ENCODE data around the gene SDR42E1.
A peak's percentile ranks its signal among the peaks of the same experiment; 100 is the strongest.

The SDR42E1 gene

DNA sequence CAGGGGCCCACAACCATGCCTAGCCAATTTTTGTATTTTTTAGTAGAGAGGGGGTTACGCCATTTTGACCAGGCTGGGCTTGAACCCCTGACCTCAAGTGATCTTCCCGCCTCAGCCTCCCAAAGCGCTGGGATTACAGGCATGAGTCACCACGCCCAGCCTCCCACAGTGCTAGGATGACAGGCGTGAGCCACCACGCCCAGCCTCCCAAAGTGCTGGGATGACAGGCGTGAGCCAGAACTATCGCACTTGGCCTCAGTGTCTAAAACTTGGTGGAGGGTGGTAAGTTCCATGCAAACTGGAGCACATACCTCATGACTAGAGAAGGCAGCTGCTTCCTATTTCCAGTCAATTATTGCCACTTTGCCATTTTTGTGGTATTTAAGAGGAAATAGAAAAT is 30.9 kb upstream of the SDR42E1 start:
- ChIA-PET CTCF (interaction anchor here (0.7 kb wide), 1 partner anchor 86 kb away, joined by 3 read pairs; no protein-coding TSS in a partner anchor), POLR2A (ENCODE audit: low non-redundant PET) (no interaction called here)
- DNase-seq (ENCODE audit: low spot score) = no peak
- no peak overlapping the region for H3K27ac ChIP-seq
- TF ChIP-seq, protein P1, sequence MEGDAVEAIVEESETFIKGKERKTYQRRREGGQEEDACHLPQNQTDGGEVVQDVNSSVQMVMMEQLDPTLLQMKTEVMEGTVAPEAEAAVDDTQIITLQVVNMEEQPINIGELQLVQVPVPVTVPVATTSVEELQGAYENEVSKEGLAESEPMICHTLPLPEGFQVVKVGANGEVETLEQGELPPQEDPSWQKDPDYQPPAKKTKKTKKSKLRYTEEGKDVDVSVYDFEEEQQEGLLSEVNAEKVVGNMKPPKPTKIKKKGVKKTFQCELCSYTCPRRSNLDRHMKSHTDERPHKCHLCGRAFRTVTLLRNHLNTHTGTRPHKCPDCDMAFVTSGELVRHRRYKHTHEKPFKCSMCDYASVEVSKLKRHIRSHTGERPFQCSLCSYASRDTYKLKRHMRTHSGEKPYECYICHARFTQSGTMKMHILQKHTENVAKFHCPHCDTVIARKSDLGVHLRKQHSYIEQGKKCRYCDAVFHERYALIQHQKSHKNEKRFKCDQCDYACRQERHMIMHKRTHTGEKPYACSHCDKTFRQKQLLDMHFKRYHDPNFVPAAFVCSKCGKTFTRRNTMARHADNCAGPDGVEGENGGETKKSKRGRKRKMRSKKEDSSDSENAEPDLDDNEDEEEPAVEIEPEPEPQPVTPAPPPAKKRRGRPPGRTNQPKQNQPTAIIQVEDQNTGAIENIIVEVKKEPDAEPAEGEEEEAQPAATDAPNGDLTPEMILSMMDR (conservative IDR thresholded peaks at IDR 0.05; ENCODE audit: low read depth) = no peak

DNA sequence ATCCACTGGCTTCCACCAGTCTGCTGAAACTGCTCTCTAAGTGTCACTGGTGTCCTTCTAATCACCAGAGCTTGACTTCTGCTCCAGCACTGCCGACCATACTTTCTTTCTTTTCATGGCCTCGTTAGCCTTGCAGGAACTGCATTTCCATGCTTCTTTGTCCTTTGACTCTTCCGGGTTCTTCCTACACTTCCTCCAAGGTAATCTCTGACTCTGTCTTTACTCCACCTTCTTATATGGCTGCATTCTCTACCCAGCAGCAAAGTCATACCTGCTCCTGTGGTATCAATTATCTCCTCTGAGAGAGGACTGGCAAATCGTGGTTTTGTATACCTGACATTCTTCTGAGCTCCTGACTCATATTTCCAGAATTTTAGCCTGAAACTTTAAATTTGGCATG is 30.3 kb upstream of the SDR42E1 start:
- H3K27ac ChIP-seq = no peak overlapping the region
- no peak for DNase-seq (ENCODE audit: low spot score)
- ChIA-PET POLR2A (ENCODE audit: low non-redundant PET) (no interaction called here), CTCF (interaction anchor here (0.7 kb wide), 1 partner anchor 87 kb away, joined by 3 read pairs; no protein-coding TSS in a partner anchor)
- TF ChIP-seq, protein P1 (conservative IDR thresholded peaks at IDR 0.05; ENCODE audit: low read depth) = no peak

DNA sequence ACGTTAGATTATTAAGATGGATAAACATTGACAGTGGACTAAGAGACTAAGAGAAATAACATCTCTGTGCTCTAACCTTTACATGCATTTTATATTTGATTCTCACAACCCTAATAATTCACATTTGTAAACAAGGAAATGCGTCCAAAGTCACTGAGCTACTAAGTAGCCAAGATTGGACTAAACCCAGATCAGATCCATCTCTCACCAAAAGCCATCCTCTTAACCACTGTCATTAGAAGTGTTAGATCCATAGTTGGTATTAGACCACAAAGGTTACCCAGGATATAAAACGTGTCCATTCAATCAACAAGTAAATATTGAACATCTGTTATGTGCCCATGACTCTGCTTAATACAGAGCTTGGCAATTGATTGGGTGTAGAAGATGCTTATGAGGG is 29.0 kb upstream of the SDR42E1 start:
- DNase-seq (ENCODE audit: low spot score) = no peak
- TF ChIP-seq, protein P1 (conservative IDR thresholded peaks at IDR 0.05; ENCODE audit: low read depth) = no peak
- ChIA-PET CTCF (interaction anchor here (0.6 kb wide), 1 partner anchor 28 kb away, joined by 3 read pairs; no protein-coding TSS in a partner anchor), POLR2A (ENCODE audit: low non-redundant PET) (no interaction called here)
- no peak overlapping the region for H3K27ac ChIP-seq

DNA sequence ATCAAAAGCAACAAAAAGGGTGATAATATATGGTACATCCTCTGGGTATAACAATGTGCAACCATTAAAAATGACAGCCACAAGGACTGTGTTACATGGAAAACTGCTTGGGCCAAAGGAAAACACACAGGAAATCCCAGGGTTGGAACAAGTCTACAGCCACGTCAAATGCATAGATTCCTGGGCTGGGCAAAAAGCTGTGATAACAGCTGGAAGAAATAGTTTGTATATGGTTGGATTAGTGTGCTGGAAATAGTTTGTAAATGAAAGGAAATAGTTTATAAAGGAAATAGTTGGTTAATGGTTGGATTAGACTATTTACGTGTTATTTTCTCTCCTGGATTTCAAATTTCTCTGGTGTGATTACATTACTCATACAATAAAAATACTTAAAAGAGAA is 26.4 kb upstream of the SDR42E1 start:
- CTCF ChIA-PET = no interaction called here
- DNase-seq (ENCODE audit: low spot score) = no peak
- H3K27ac ChIP-seq = no peak overlapping the region
- TF ChIP-seq, protein P1 (conservative IDR thresholded peaks at IDR 0.05; ENCODE audit: low read depth) = no peak
- POLR2A ChIA-PET (ENCODE audit: low non-redundant PET) = no interaction called here

DNA sequence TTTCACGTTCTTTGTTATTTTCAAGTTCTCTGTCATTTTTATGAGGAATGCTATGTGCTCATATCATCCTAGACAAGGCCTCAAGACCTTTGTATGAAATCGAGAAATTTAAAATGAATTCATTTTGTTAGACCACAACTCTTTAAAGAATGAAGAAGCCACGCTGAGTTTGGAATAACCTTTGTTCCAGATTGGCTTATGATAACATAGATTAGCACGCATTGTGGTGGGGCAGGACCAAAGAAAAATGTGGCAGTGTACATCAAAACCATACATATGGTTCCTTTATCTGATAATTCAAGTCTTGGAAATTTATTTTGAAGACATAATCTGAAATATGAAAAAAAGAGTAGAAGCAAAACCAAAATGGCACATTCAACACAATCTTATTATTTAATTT is 26.0 kb upstream of the SDR42E1 start:
- no peak for DNase-seq (ENCODE audit: low spot score)
- ChIA-PET POLR2A (ENCODE audit: low non-redundant PET) (no interaction called here), CTCF (no interaction called here)
- TF ChIP-seq, protein P1 (conservative IDR thresholded peaks at IDR 0.05; ENCODE audit: low read depth) = no peak
- no peak overlapping the region for H3K27ac ChIP-seq

DNA sequence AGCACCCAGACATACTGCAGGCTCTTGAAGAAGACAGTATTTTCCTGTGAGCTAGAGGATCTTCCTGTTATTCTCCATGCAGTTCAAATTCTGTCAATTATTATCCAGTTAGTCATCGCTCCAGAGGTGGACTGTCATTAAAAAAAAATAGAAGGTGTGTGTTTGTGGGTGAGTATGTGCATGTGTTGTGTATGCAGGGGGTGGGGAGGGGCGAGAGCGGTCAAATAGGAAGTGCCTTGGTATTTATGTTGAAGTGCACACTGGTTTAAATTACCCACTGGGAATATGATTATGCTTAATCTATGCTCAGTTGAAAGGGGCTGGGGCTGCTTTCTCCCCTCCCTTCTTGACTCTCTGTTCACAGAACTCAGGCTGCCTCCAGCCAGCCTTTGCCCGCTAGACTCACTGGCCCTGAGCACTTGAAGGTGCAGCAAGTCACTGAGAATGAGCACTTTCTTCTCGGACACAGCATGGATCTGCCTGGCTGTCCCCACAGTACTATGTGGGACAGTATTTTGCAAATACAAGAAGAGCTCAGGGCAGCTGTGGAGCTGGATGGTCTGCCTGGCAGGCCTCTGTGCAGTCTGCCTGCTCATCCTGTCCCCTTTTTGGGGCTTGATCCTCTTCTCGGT is 23.8 kb upstream of the SDR42E1 start, which contains the start of gene HSD17B2:
Gene HSD17B2, plus strand, starts transcription at position 273 of the 632 bp plus-strand sequence. Its CDS starts 172 bp downstream, at position 445.
- no peak within 1 kb of the TSS for H3K27ac ChIP-seq
- peak; percentile 48 for DNase-seq (ENCODE audit: low spot score)
- ChIA-PET CTCF (interaction anchor here (0.6 to 1.2 kb wide), 4 partner anchors 12 to 1317 kb away, joined by 3 to 8 read pairs (median 4); no protein-coding TSS in a partner anchor), POLR2A (ENCODE audit: low non-redundant PET) (no interaction called here)
- TF ChIP-seq, protein P1 (conservative IDR thresholded peaks at IDR 0.05; ENCODE audit: low read depth) = no peak
